Sciatic nerve (tissue), 2 donors: ENCODE measurements around the gene CST3. TPM values are rescaled to one million over a fixed set of nuclear protein-coding genes. Genes with fewer than 3 reads are reported as not detected.
"Not testable (repeated sequence)": the region's sequence is repeated elsewhere in the genome, so short reads cannot be mapped to it uniquely, and the experiment has no call there.

Experiments used
- ATAC-seq: fragments of 200-7000 bp; cut with Tn5 transposase; one replicate; pipeline ENCODE4 v1.9.1; 2020; ENCODE audit warnings: mild to moderate bottlenecking, moderate library complexity
- DNase-seq: peaks from one replicate; pipeline ENCODE4 v3.0.0-alpha.2; 2020; ENCODE audit warnings: low spot score
- intact Hi-C: fragments of 100-400 bp; cut with DNase I; formaldehyde crosslinking; loops from one replicate; pipeline ENCODE4 v1.14.2; 2022
- total RNA-seq: library from RNA; stranded (reverse); fragmentation: NEBNext Ultra II Directional; extraction: Animal tissue kit (Norgen Biotek cat#: 25700); gene quantifications from one replicate; pipeline ENCODE4 v1.2.1, GENCODE V29; 2021
- donor health status: DM: no; HTN: no; CAD: no.
- donor health status: DM: no; HTN: no; CAD: no.

CST3 gene
- 731 TPM for total RNA-seq

DNA sequence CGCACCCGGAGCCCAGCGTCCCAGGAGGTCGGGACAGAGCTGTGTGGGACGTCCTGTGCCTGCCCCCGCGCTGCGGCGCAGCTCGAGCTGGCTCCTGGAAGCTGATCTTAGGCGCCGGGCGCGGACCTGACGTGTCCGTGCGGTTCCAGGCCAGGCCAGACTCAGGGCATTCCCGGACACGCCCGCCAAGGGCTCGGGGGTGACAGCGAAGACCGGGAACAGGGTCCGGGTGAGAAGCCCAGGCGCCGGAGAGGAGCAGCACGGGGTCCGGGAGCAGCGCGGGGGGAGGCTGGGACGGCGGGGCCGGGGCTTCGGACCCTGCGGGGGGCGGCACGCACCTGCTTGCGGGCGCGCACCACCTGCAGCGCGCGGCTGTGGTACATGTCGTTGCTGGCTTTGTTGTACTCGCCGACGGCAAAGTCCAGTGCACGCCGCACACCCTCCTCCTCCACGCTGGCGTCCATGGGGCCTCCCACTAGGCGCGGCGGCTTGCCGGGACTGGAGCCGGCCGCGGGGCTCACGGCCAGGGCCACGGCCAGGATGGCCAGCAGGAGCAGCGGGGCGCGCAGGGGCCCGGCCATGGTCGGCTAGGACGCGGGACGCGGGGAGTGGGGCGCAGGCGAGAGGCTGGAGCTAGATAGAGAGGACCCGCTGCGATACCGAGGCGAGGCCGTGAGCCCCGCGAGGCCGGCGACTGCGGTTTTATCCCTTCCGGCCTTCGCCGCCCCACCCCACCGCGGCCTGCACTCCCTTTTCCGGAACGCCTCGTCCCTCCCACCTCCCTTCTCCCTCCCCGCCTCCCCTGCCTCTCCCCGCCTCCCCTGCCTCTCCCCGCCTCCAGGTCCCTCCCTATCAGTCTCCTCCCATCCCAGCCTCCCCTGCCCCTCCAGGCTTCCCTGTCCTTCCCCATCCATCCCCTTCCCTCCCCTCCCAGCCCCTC, at the start of gene CST3:
TSS of gene CST3 (minus strand) at position 674 of the 940 bp plus-strand sequence. CDS start at position 581, 93 bp downstream.
- peak; percentile 95 for DNase-seq
- intact Hi-C loops = no loop called here
- peak; percentile 90 for ATAC-seq

- DNase-seq (no peak), ATAC-seq (no peak)
- intact Hi-C loops = no loop called here
Observed at GRCh38 chr20:23686046-23686750, 48.4 kb upstream of the CST3 start.

- ATAC-seq = not testable (repeated sequence)
Observed at GRCh38 chr20:23685529-23685896, 47.8 kb upstream of the CST3 start.

DNA sequence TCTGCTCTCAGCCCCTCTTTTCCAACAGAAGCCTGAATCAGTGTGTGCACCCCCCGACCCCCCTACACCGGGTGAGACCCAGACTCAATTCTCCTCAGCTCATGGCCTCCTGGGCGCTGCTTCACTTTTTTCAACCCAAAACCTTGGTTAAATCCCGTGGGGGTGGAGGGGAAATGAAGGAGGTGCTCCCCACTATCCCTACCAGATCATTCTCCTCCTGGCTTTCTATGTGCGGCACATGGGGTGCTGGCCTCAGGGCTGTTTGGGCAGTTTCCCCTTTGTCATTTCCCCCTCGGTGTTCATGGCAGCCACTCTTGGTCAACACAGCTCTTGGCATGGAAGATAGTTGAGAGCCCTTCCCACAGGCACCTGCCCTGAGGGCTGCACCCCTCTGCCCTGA, 46.5 kb upstream of the CST3 start:
- DNase-seq (no peak), ATAC-seq (no peak)
- intact Hi-C loops = no loop called here

More at GRCh38 chr20:23685529-23685896, 47.8 kb upstream of the CST3 start:
- intact Hi-C loops, DNase-seq: not testable (repeated sequence)

DNA sequence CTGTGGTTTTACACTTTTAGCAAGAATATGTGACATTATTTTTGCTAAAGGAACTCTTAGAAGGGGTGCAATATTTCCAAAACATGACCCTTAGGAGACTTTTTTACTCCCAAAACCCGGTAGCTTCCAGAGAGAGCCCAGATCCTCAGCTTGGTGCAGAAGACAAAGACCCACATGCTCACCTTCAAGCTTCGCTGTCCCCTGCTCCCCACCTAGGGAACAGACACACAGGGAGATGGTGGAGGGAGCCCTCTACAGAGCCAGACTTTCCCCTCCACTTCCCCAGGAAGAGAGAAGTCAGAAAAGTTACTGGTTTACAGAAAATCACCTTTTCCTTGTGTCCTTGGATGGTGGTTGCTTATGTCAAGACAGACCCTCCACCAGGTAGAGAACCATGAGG, 46.1 kb upstream of the CST3 start:
- intact Hi-C loops = no loop called here
- no peak for DNase-seq

GRCh38 chr20:23683281-23683680, 45.5 kb upstream of the CST3 start:
- DNase-seq = no peak
- no peak for ATAC-seq
- intact Hi-C loops = no loop called here

More for the DNA sequence above, 46.1 kb upstream of the CST3 start:
- ATAC-seq = no peak

GRCh38 chr20:23680146-23680545, 42.4 kb upstream of the CST3 start:
- DNase-seq (no peak), ATAC-seq (no peak)
- intact Hi-C loops = no loop called here

GRCh38 chr20:23679133-23680092, 41.7 kb upstream of the CST3 start:
- no peak for ATAC-seq
- DNase-seq = no peak
- intact Hi-C loops = no loop called here

- ATAC-seq (no peak), DNase-seq (no peak)
- intact Hi-C loops = no loop called here
Observed at GRCh38 chr20:23673209-23673608, 35.5 kb upstream of the CST3 start.

GRCh38 chr20:23672158-23672557, 34.4 kb upstream of the CST3 start:
- intact Hi-C loops = no loop called here
- DNase-seq (no peak), ATAC-seq (no peak)

GRCh38 chr20:23671479-23671878, 33.7 kb upstream of the CST3 start:
- ATAC-seq = no peak
- intact Hi-C loops = no loop called here
- no peak for DNase-seq

DNA sequence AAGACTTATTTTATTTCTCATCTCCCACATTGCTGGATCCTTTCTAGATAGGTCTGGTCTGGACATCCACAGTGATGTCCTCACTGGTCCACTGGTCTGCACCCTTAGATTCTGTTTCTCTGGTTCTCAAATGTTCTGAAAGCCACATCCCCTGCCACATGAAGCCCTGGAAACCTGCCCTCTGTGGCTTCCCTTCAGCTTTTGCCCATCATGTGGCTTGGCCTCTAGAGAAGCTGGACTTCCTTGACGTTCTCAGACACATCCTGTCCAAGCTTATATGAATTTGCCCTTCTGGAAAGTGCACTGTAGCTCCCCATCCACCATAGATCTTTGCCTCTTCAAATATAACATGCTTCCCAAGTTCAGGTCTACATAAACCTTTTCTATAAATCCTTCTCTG, 32.6 kb upstream of the CST3 start:
- intact Hi-C loops = no loop called here
- ATAC-seq (no peak), DNase-seq (no peak)

GRCh38 chr20:23669866-23670265, 32.1 kb upstream of the CST3 start:
- ATAC-seq (no peak), DNase-seq (no peak)
- intact Hi-C loops = no loop called here

DNA sequence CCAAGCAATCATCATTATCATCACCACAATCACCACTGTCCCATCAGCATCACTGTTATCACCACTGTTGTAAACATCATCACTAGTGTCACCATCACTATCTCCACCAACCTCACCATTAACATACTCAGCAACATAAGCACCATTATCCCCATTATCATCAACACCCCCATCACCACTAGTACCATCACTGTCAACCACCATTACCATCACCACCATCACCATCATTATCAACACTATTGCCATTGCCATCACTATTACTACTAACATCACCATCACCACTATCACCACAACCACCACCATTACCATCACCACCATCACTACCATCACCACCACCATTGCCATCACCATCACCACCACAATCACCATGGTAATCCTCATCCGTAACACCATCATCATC, 31.6 kb upstream of the CST3 start:
- ATAC-seq (no peak), DNase-seq (no peak)
- intact Hi-C loops = no loop called here

- ATAC-seq (peak; percentile 81), DNase-seq (no peak)
- intact Hi-C loops = no loop called here
Observed at GRCh38 chr20:23668477-23668951, 30.8 kb upstream of the CST3 start.

DNA sequence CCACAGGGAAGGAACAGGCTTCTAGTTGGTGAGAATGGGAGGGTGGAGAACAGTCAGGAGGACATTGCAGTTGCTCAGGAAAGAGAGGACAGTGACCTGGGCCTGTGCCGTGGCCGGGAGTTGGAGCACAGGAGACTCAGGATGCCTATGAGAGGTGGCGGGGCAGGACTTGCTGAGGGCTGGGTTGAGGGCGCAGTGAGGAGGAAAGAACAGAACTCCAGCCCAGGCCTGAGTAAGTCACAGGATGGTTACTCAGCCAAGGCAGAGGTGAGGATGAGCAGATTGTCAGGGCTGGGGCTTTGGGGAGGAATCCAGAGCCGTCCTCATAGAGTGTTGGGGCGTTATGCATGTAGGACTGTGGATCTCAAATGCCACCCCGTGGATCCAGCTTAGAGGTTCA, 29.9 kb upstream of the CST3 start:
- intact Hi-C loops = no loop called here
- ATAC-seq (no peak), DNase-seq (no peak)

DNA sequence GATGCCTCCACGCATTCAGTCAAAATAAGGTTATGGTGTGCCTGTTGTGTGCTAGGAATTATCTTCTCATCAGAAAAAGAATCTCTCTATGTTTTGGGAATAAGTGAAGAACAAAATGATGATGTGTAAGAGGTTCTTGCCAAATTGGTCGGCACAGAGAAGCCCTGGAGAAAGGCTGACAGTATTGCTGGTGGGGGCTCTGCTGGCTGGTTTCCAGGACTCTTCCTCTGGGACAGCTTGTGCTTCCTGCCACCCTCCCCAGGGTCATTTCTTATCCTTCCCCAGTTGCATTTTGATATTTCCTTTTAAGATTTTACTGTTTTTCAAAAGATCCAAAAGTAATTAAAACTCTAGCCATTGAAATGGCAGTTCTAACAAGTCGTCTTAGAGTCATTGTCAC, 28.9 kb upstream of the CST3 start:
- ATAC-seq (no peak), DNase-seq (no peak)
- intact Hi-C loops = no loop called here

DNA sequence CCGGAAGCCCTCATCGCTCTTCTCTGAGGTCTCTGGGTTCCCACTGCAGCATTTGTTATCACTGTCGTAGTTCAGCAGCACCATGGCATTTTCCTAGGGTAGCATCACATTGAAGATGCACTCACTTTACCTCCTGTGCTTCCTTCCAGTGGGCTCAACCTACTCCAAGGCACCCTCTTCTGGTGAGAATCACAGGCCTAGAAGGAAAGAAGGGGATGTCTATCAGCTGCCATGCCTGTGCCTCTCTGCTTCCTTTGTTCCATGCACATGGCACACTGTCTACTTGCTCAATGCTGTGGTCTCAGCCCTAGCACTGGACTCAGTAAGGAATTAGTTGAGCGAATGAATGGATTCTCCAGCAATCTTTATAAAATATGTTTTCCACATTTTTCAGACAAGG, 28.4 kb upstream of the CST3 start:
- ATAC-seq (peak; percentile 25), DNase-seq (no peak)
- intact Hi-C loops = no loop called here

DNA sequence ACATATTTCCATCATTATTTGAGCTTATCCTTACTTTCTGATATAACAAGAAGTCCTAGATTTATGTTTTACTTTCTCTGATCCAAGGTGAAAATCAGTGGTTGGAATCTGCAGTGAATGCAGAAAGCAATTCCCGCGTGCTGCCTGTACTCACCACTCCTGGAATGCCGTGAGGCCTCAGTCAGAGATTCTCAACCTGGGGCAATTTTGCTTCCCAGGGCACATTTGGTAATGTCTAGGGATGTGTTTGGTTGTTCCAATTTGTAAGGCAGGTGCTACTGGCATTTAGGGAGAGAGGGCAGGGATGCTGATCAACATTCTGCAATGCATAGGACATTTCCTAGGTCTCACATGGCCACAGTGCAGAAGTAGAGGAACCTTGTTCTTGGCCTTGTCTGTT, 27.2 kb upstream of the CST3 start:
- intact Hi-C loops = no loop called here
- DNase-seq (no peak), ATAC-seq (no peak)
